Retinal pigment epithelial cell (primary cell): Measurements from ENCODE around the gene DGKI.

Experiments used
- DNase-seq: peaks from one replicate; pipeline ENCODE4 v3.0.0-alpha.2; 2010; ENCODE audit warnings: low read depth
- H3K4me3 ChIP-seq: 2 replicates; pipeline ENCODE4 v1.5.1; 2011; ENCODE audit warnings: mild to moderate bottlenecking, low read length, control low read depth, moderate library complexity
- TF ChIP-seq, protein P1 (sequence below): conservative IDR thresholded peaks from 2 replicates; pipeline ENCODE4 v1.5.1; 2011; ENCODE audit warnings: low read depth, low read length, control low read depth, inconsistent platforms

DGKI gene

GRCh38 chr7:137480824-137481365 is 365.9 kb downstream of the DGKI start:
- H3K4me3 ChIP-seq = no peak overlapping the region
- no peak for DNase-seq
- TF ChIP-seq, protein P1, sequence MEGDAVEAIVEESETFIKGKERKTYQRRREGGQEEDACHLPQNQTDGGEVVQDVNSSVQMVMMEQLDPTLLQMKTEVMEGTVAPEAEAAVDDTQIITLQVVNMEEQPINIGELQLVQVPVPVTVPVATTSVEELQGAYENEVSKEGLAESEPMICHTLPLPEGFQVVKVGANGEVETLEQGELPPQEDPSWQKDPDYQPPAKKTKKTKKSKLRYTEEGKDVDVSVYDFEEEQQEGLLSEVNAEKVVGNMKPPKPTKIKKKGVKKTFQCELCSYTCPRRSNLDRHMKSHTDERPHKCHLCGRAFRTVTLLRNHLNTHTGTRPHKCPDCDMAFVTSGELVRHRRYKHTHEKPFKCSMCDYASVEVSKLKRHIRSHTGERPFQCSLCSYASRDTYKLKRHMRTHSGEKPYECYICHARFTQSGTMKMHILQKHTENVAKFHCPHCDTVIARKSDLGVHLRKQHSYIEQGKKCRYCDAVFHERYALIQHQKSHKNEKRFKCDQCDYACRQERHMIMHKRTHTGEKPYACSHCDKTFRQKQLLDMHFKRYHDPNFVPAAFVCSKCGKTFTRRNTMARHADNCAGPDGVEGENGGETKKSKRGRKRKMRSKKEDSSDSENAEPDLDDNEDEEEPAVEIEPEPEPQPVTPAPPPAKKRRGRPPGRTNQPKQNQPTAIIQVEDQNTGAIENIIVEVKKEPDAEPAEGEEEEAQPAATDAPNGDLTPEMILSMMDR = no peak

GRCh38 chr7:137480401-137480800 is 366.4 kb downstream of the DGKI start:
- DNase-seq = no peak
- H3K4me3 ChIP-seq = no peak overlapping the region
- TF ChIP-seq, protein P1 = no peak

- no peak for DNase-seq
- H3K4me3 ChIP-seq = no peak overlapping the region
- TF ChIP-seq, protein P1 = no peak
These were observed 369.8 kb downstream of the DGKI start for GRCh38 chr7:137476937-137477336.

- no peak overlapping the region for H3K4me3 ChIP-seq
- DNase-seq = no peak
- TF ChIP-seq, protein P1 = no peak
These were observed 370.8 kb downstream of the DGKI start for GRCh38 chr7:137475966-137476365.

- TF ChIP-seq, protein P1 = no peak
- no peak overlapping the region for H3K4me3 ChIP-seq
- DNase-seq = no peak
These were observed 372.2 kb downstream of the DGKI start for GRCh38 chr7:137474540-137475026.

DNA sequence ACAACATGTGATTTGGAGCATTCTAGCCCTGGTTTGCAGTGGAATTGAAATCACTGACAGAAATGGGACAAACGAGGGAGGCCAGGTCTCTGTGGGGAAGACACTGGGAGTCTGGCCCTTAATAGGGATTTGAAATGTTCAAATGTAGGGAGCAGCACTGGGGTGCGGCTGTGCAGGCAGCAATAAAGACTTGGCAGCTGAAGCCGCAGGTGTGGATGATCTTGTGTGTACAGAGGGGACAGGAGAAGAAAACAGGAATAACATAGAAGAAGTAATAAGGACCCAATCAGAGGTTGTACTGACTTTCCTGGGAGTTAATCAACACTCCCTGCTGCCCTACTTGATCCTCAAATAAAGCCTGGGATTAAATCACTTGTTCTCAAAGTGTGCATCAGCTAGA is 375.6 kb downstream of the DGKI start:
- TF ChIP-seq, protein P1 = no peak
- no peak for DNase-seq
- no peak overlapping the region for H3K4me3 ChIP-seq

DNA sequence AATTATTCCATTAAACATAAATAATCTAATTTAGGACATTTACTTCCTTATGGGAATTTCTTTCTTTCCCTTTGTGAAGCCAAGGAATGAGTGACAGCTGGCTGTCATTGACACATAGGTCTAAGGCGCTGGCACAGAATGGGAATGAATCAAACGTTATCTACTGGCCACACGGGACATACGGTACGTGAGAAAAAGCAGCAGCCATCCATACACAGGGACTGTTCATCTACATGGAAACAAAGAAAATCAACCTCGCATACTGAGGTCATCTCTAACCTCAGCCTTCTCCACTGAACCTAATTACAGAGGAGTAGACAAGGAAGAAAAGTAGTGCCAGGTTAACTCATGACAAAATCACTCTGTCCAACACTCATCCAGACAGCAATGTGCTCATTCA is 376.9 kb downstream of the DGKI start:
- TF ChIP-seq, protein P1 = no peak
- H3K4me3 ChIP-seq = no peak overlapping the region
- no peak for DNase-seq
